GM21515 (cell line): Measurements from ENCODE around the gene RHD.
"Not testable (repeated sequence)": the region's sequence is repeated elsewhere in the genome, so short reads cannot be mapped to it uniquely, and the experiment has no call there.

Source experiments
- ATAC-seq: cut with Tn5 transposase; IDR thresholded peaks from one replicate; pipeline ENCODE4 v1.9.1; 2021; ENCODE audit not compliant: unreplicated experiment

The RHD gene

GRCh38 chr1:25302330-25302729 lies 30.0 kb downstream of the RHD start:
- not testable (repeated sequence) for ATAC-seq

- ATAC-seq = not testable (repeated sequence)
Measured at GRCh38 chr1:25304936-25305335, 32.6 kb downstream of the RHD start.

- not testable (repeated sequence) for ATAC-seq
Measured at GRCh38 chr1:25308168-25308567, 35.9 kb downstream of the RHD start.

- ATAC-seq = not testable (repeated sequence)
Measured at GRCh38 chr1:25309085-25309484, 36.8 kb downstream of the RHD start.

GRCh38 chr1:25309486-25309885 lies 37.2 kb downstream of the RHD start:
- not testable (repeated sequence) for ATAC-seq

GRCh38 chr1:25312806-25313470 lies 40.6 kb downstream of the RHD start:
- not testable (repeated sequence) for ATAC-seq

- not testable (repeated sequence) for ATAC-seq
Measured at GRCh38 chr1:25320314-25320938, 48.1 kb downstream of the RHD start.

GRCh38 chr1:25322127-25322526 lies 49.8 kb downstream of the RHD start:
- ATAC-seq = not testable (repeated sequence)

- not testable (repeated sequence) for ATAC-seq
Measured at GRCh38 chr1:25324407-25324806, 52.1 kb downstream of the RHD start.

GRCh38 chr1:25327864-25328790 lies 55.8 kb downstream of the RHD start:
- not testable (repeated sequence) for ATAC-seq

GRCh38 chr1:25328791-25329185 lies 56.5 kb downstream of the RHD start:
- not testable (repeated sequence) for ATAC-seq

- not testable (repeated sequence) for ATAC-seq
Measured at GRCh38 chr1:25329336-25329735, 57.0 kb downstream of the RHD start.

- not testable (repeated sequence) for ATAC-seq
Measured at GRCh38 chr1:25329950-25330349, 57.6 kb downstream of the RHD start.

GRCh38 chr1:25336922-25337354 lies 64.6 kb downstream of the RHD start:
- ATAC-seq = peak; percentile 8

- ATAC-seq = peak; percentile 46
Measured at GRCh38 chr1:25337483-25338187, 65.3 kb downstream of the RHD start.

GRCh38 chr1:25338188-25338981 lies 66.1 kb downstream of the RHD start, which contains the start of gene TMEM50A:
Gene TMEM50A, plus strand, starts transcription at chr1:25338334. Its CDS starts 2,153 bp downstream, at chr1:25340487.
- ATAC-seq = peak; percentile 59

- no peak for ATAC-seq
Measured at GRCh38 chr1:25338986-25339385, 66.7 kb downstream of the RHD start.

- ATAC-seq = no peak
Measured at GRCh38 chr1:25341746-25342145, 69.4 kb downstream of the RHD start.

- ATAC-seq = no peak
Measured at GRCh38 chr1:25342846-25343245, 70.5 kb downstream of the RHD start.

GRCh38 chr1:25343872-25344271 lies 71.6 kb downstream of the RHD start:
- no peak for ATAC-seq
